Large intestine (tissue), 3 donors: ENCODE data around the gene DOK1. TPM values are rescaled to one million over a fixed set of nuclear protein-coding genes. Genes with fewer than 3 reads are reported as not detected.

Experiments
- DNase-seq, 2 donors: peaks; one replicate each; pipeline versions ENCODE4 v3.0.0 to v3.0.0-alpha.2; 2013
- H3K27ac ChIP-seq: one replicate; pipeline ENCODE4 v1.5.1; 2013; ENCODE audit warnings: low read length
- H3K27me3 ChIP-seq: 2 replicates; pipeline ENCODE4 v1.6.1; 2013; ENCODE audit warnings: low read length; ENCODE audit not compliant: control insufficient read depth, insufficient read depth
- H3K36me3 ChIP-seq: 2 replicates; pipeline ENCODE4 v1.6.1; 2013; ENCODE audit warnings: low read length; ENCODE audit not compliant: control insufficient read depth, insufficient read depth
- H3K4me1 ChIP-seq: one replicate; pipeline ENCODE4 v1.6.1; 2013; ENCODE audit warnings: low read length; ENCODE audit not compliant: control insufficient read depth, insufficient read depth
- H3K4me3 ChIP-seq: one replicate; pipeline ENCODE4 v1.5.1; 2013; ENCODE audit warnings: low read length
- H3K9me3 ChIP-seq: one replicate; pipeline ENCODE4 v1.6.1; 2013; ENCODE audit warnings: mild to moderate bottlenecking, low read depth, low read length, moderate library complexity; ENCODE audit not compliant: control insufficient read depth
- whole genome bisulfite sequencing: methylation state at CpG from one replicate; pipeline ENCODE4 v1.1.5; 2013; ENCODE audit warnings: low lambda C conversion rate; ENCODE audit not compliant: insufficient coverage; 5-methylcytosine and 5-hydroxymethylcytosine counted together
- polyA plus RNA-seq: library from polyadenylated mRNA; unstranded; fragments of 120-200 nt; gene quantifications from one replicate; pipeline ENCODE4 v1.2.1, GENCODE V29; 2013

DOK1 gene
- polyA plus RNA-seq, 1 donor = 6.4 TPM

GRCh38 chr2:74550231-74550630 is 4.3 kb upstream of the DOK1 start:
- WGBS = 100% methylated on average over 1 of the region's 7 CpGs
- H3K36me3 ChIP-seq = no peaks in the 10 kb centered on the region
- DNase-seq = no peak
- peaks cover 86% of the 10 kb centered on the region for H3K27me3 ChIP-seq
- peaks cover 14% of the 10 kb centered on the region for H3K9me3 ChIP-seq
- no peak overlapping the region for H3K27ac ChIP-seq
- H3K4me1 ChIP-seq = peaks cover 14% of the 10 kb centered on the region
- no peak overlapping the region for H3K4me3 ChIP-seq

GRCh38 chr2:74551530-74551929 is 3.0 kb upstream of the DOK1 start:
- DNase-seq = no peak
- Histone ChIP-seq H3K4me3 (no peak overlapping the region), H3K9me3 (peaks cover 15% of the 10 kb centered on the region), H3K27ac (no peak overlapping the region), H3K4me1 (peaks cover 14% of the 10 kb centered on the region), H3K36me3 (no peaks in the 10 kb centered on the region), H3K27me3 (peaks cover 92% of the 10 kb centered on the region)

- H3K27ac ChIP-seq = no peak overlapping the region
- no peak for DNase-seq
Measured at GRCh38 chr2:74551942-74552913, 2.3 kb upstream of the DOK1 start.

GRCh38 chr2:74552914-74553811 is 1.4 kb upstream of the DOK1 start:
- peak in 1 of 2 donors; percentile 40 for DNase-seq

More at GRCh38 chr2:74551942-74552913, 2.3 kb upstream of the DOK1 start:
- Histone ChIP-seq H3K36me3 (no peaks in the 10 kb centered on the region), H3K27me3 (peaks cover 92% of the 10 kb centered on the region), H3K4me1 (peaks cover 14% of the 10 kb centered on the region), H3K4me3 (no peak overlapping the region), H3K9me3 (peaks cover 15% of the 10 kb centered on the region)
- 72% methylated on average over 5 of the region's 21 CpGs for WGBS

GRCh38 chr2:74554820-74555531 is 456 bp downstream of the DOK1 start:
- H3K4me3 ChIP-seq = peak overlapping the region; percentile 82
- no peaks in the 10 kb centered on the region for H3K36me3 ChIP-seq
- H3K27ac ChIP-seq = peak overlapping the region; percentile 28
- WGBS = no CpG with 5 or more reads among the region's 58 CpGs
- H3K4me1 ChIP-seq = peaks cover under 1% of the 10 kb centered on the region
- DNase-seq = peak in 1 of 2 donors; percentile 68
- H3K9me3 ChIP-seq = peaks cover 10% of the 10 kb centered on the region
- peaks cover 96% of the 10 kb centered on the region for H3K27me3 ChIP-seq

More at GRCh38 chr2:74552914-74553811, 1.4 kb upstream of the DOK1 start:
- Histone ChIP-seq H3K27ac (no peak overlapping the region), H3K4me1 (peaks cover 14% of the 10 kb centered on the region), H3K36me3 (no peaks in the 10 kb centered on the region), H3K27me3 (peaks cover 92% of the 10 kb centered on the region), H3K9me3 (peaks cover 15% of the 10 kb centered on the region), H3K4me3 (peak overlapping the region; percentile 82)
- 67% methylated on average over 1 of the region's 27 CpGs for WGBS

- H3K4me3 ChIP-seq = peak overlapping the region; percentile 82
- peaks cover 96% of the 10 kb centered on the region for H3K27me3 ChIP-seq
- H3K27ac ChIP-seq = no peak overlapping the region
- no CpG with 5 or more reads among the region's 17 CpGs for WGBS
- DNase-seq = no peak
- H3K4me1 ChIP-seq = no peaks in the 10 kb centered on the region
- peaks cover 10% of the 10 kb centered on the region for H3K9me3 ChIP-seq
- H3K36me3 ChIP-seq = no peaks in the 10 kb centered on the region
Measured at GRCh38 chr2:74555610-74556103, 1.1 kb downstream of the DOK1 start.

- DNase-seq = no peak
- no CpG with 5 or more reads among the region's 14 CpGs for WGBS
- Histone ChIP-seq H3K4me1 (no peaks in the 10 kb centered on the region), H3K27ac (no peak overlapping the region), H3K27me3 (peaks cover 94% of the 10 kb centered on the region), H3K4me3 (no peak overlapping the region), H3K9me3 (peaks cover 10% of the 10 kb centered on the region), H3K36me3 (no peaks in the 10 kb centered on the region)
Measured at GRCh38 chr2:74556159-74556558, 1.6 kb downstream of the DOK1 start.

- H3K27me3 ChIP-seq = peaks cover 95% of the 10 kb centered on the region
- H3K4me1 ChIP-seq = no peaks in the 10 kb centered on the region
- H3K27ac ChIP-seq = no peak overlapping the region
- no peaks in the 10 kb centered on the region for H3K36me3 ChIP-seq
- peaks cover 10% of the 10 kb centered on the region for H3K9me3 ChIP-seq
- 100% methylated on average over 1 of the region's 6 CpGs for WGBS
- DNase-seq = no peak
- no peak overlapping the region for H3K4me3 ChIP-seq
Measured at GRCh38 chr2:74556831-74557370, 2.4 kb downstream of the DOK1 start.

- no peak overlapping the region for H3K27ac ChIP-seq
- H3K27me3 ChIP-seq = peaks cover 95% of the 10 kb centered on the region
- no peaks in the 10 kb centered on the region for H3K4me1 ChIP-seq
- peaks cover 10% of the 10 kb centered on the region for H3K9me3 ChIP-seq
- no peaks in the 10 kb centered on the region for H3K36me3 ChIP-seq
- no CpG with 5 or more reads among the region's 7 CpGs for WGBS
- H3K4me3 ChIP-seq = no peak overlapping the region
- peak in 1 of 2 donors; percentile 20 for DNase-seq
Measured at GRCh38 chr2:74558284-74559230, 4.0 kb downstream of the DOK1 start.
